ENCODE data around the gene BLVRA.
"Not testable (repeated sequence)": the region's sequence is repeated elsewhere in the genome, so short reads cannot be mapped to it uniquely, and the experiment has no call there.

The BLVRA gene

GRCh38 chr7:43726466-43726865 is 32.0 kb upstream of the BLVRA start:
- no peak overlapping the region for H3K4me3 ChIP-seq (ENCODE audit: low read depth, low read length)
- DNase-seq (ENCODE audit: low read depth), result no peak
- no peak for TF ChIP-seq CTCF (conservative IDR thresholded peaks at IDR 0.05; ENCODE audit: low read depth, low read length)

GRCh38 chr7:43727003-43727402 is 31.5 kb upstream of the BLVRA start:
- TF ChIP-seq CTCF (conservative IDR thresholded peaks at IDR 0.05; ENCODE audit: low read depth, low read length), result no peak
- H3K4me3 ChIP-seq (ENCODE audit: low read depth, low read length), result no peak overlapping the region
- no peak for DNase-seq (ENCODE audit: low read depth)

GRCh38 chr7:43727494-43727893 is 31.0 kb upstream of the BLVRA start:
- no peak for DNase-seq (ENCODE audit: low read depth)
- TF ChIP-seq CTCF (conservative IDR thresholded peaks at IDR 0.05; ENCODE audit: low read depth, low read length), result no peak
- H3K4me3 ChIP-seq (ENCODE audit: low read depth, low read length), result no peak overlapping the region

- DNase-seq (ENCODE audit: low read depth), result peak; percentile 95
- peak; percentile 43 for TF ChIP-seq CTCF (conservative IDR thresholded peaks at IDR 0.05; ENCODE audit: low read depth, low read length)
- H3K4me3 ChIP-seq (ENCODE audit: low read depth, low read length), result peak within 1 kb of the TSS; percentile 84
These were observed 29.1 kb upstream of the BLVRA start, which contains the start of gene COA1 for GRCh38 chr7:43729214-43729923. Gene COA1, minus strand, starts transcription at chr7:43729523. Its CDS starts 80,909 bp downstream, at chr7:43648614.

- no peak for TF ChIP-seq CTCF (conservative IDR thresholded peaks at IDR 0.05; ENCODE audit: low read depth, low read length)
- peak overlapping the region; percentile 84 for H3K4me3 ChIP-seq (ENCODE audit: low read depth, low read length)
- DNase-seq (ENCODE audit: low read depth), result no peak
These were observed 28.6 kb upstream of the BLVRA start for GRCh38 chr7:43729924-43730248.

- not testable (repeated sequence) for H3K4me3 ChIP-seq (ENCODE audit: low read depth, low read length); DNase-seq (ENCODE audit: low read depth)
These were observed 27.0 kb upstream of the BLVRA start for GRCh38 chr7:43731494-43731893.

GRCh38 chr7:43734575-43735332 is 23.7 kb upstream of the BLVRA start:
- H3K4me3 ChIP-seq (ENCODE audit: low read depth, low read length); DNase-seq (ENCODE audit: low read depth): not testable (repeated sequence)

- TF ChIP-seq CTCF (conservative IDR thresholded peaks at IDR 0.05; ENCODE audit: low read depth, low read length), result no peak
- H3K4me3 ChIP-seq (ENCODE audit: low read depth, low read length), result no peak overlapping the region
- DNase-seq (ENCODE audit: low read depth), result no peak
These were observed 23.1 kb upstream of the BLVRA start for GRCh38 chr7:43735403-43735801.
